HCT116 (cell line): Measurements from ENCODE around the gene CAPRIN2. TPM values are rescaled to one million over a fixed set of nuclear protein-coding genes. Genes with fewer than 3 reads are reported as not detected.

Experiments
- ATAC-seq: fragments of 200-7000 bp; cut with Tn5 transposase; 2 replicates; pipeline ENCODE4 v1.9.1; 2020; ENCODE audit warnings: mild to moderate bottlenecking, moderate library complexity
- BruUV-seq: library from RNA; stranded (reverse); fragments of 400-500 nt; replicated peaks from 2 replicates; lab custom pipeline; 2021; lab: Mats Ljungman, UMichigan
- CTCF ChIA-PET: fragments of 300-600 bp; sonication (Branson Sonifier 250); formaldehyde crosslinking; loops from one replicate; lab custom pipeline; 2021; ENCODE audit warnings: antibody characterized with exemption; lab: Charles Lee
- POLR2A ChIA-PET: fragments of 300-600, 350-600 bp; sonication (Branson Sonifier 250); formaldehyde crosslinking; loops from one replicate; lab custom pipeline; 2021; ENCODE audit warnings: antibody characterized with exemption; lab: Charles Lee
- RAD21 ChIA-PET, 2 experiments: fragments of 300-600 bp; sonication (Branson Sonifier 250); formaldehyde crosslinking; loops; one replicate each; lab custom pipeline; 2023; ENCODE audit warnings: low total read pairs in 2 of 2; ENCODE audit not compliant: uncharacterized antibody in 2 of 2, unreplicated experiment in 2 of 2, low non-redundant PET in 1 of 2; lab: Charles Lee
- DNase-seq: peaks from one replicate; pipeline ENCODE4 v3.0.0-alpha.2; 2010; ENCODE audit warnings: low read depth, low spot score
- H2AFZ ChIP-seq: fragments of 200-600 bp; shearing (Covaris generic), sonication (generic); 2 replicates; pipeline ENCODE4 v1.6.1; 2017; ENCODE audit warnings: low read depth, mixed run types, mixed read lengths, antibody characterized with exemption, low read length; ENCODE audit not compliant: poor library complexity, severe bottlenecking
- H3K27ac ChIP-seq: 2 replicates; pipeline ENCODE4 v1.5.1; 2012; ENCODE audit warnings: low read depth, low read length
- H3K27me3 ChIP-seq: fragments of 200-600 bp; sonication (generic); 2 replicates; pipeline ENCODE4 v1.6.1; 2016; ENCODE audit warnings: mixed run types, low read length, mixed read lengths; ENCODE audit not compliant: insufficient read depth
- H3K36me3 ChIP-seq, 2 experiments: fragments of 200-500 bp in 1 of 2; fragments of 200-600 bp in 1 of 2; sonication (Bioruptor generic) in 1 of 2; sonication (generic) in 1 of 2; 2 replicates each; pipeline versions ENCODE4 v1.5.1 to v1.6.1; 2014 to 2016; ENCODE audit warnings: low read length in 2 of 2, inconsistent platforms in 1 of 2, mixed read lengths in 1 of 2, mixed run types in 1 of 2; ENCODE audit not compliant: insufficient read depth in 2 of 2, control insufficient read depth in 1 of 2
- H3K4me1 ChIP-seq, 2 experiments: fragments of 200-600 bp in 1 of 2; sonication (generic) in 1 of 2; 2 replicates each; pipeline versions ENCODE4 v1.5.1 to v1.6.1; 2012 to 2017; ENCODE audit warnings: low read length in 2 of 2, inconsistent platforms in 1 of 2, mild to moderate bottlenecking in 1 of 2, mixed read lengths in 1 of 2, mixed run types in 1 of 2, moderate library complexity in 1 of 2; ENCODE audit not compliant: insufficient read depth in 2 of 2, control insufficient read depth in 1 of 2
- H3K4me2 ChIP-seq: fragments of 200-600 bp; sonication (generic); 2 replicates; pipeline ENCODE4 v1.6.1; 2017; ENCODE audit warnings: mixed run types, low read length, mixed read lengths
- H3K4me3 ChIP-seq, 2 experiments: fragments of 200-600 bp in 1 of 2; sonication (generic) in 1 of 2; replicated peaks in 1 of 2; 2 replicates each; pipeline ENCODE4 v1.5.1; 2011 to 2016; ENCODE audit warnings: low read length in 2 of 2, control low read depth in 1 of 2, low read depth in 1 of 2, mild to moderate bottlenecking in 1 of 2, mixed read lengths in 1 of 2, mixed run types in 1 of 2
- H3K79me2 ChIP-seq: fragments of 200-600 bp; sonication (generic); 2 replicates; pipeline ENCODE4 v1.6.1; 2017; ENCODE audit warnings: mild to moderate bottlenecking, mixed run types, low read length, moderate library complexity, mixed read lengths; ENCODE audit not compliant: insufficient read depth
- H3K9ac ChIP-seq: fragments of 200-600 bp; sonication (generic); 2 replicates; pipeline ENCODE4 v1.6.1; 2016; ENCODE audit warnings: low read length, mixed read lengths
- H3K9me2 ChIP-seq: fragments of 200-600 bp; sonication (generic), shearing (Covaris generic); 2 replicates; pipeline ENCODE4 v1.6.1; 2017; ENCODE audit warnings: mixed run types, mild to moderate bottlenecking, moderate library complexity; ENCODE audit not compliant: insufficient read depth
- H3K9me3 ChIP-seq, 2 experiments: fragments of 200-500 bp in 1 of 2; fragments of 200-600 bp in 1 of 2; sonication (Bioruptor generic) in 1 of 2; sonication (generic) in 1 of 2; 2 replicates each; pipeline ENCODE4 v1.6.1; 2014 to 2017; ENCODE audit warnings: low read length in 2 of 2, mixed read lengths in 2 of 2, inconsistent platforms in 1 of 2, low read depth in 1 of 2, mild to moderate bottlenecking in 1 of 2, mixed run types in 1 of 2, moderate library complexity in 1 of 2; ENCODE audit not compliant: control insufficient read depth in 1 of 2, insufficient read depth in 1 of 2
- H4K20me1 ChIP-seq: fragments of 200-600 bp; sonication (generic), shearing (Covaris generic); 2 replicates; pipeline ENCODE4 v1.6.1; 2017; ENCODE audit warnings: mixed run types, mild to moderate bottlenecking, moderate library complexity; ENCODE audit not compliant: insufficient read depth
- ATF3 ChIP-seq: IDR thresholded peaks from 2 replicates; pipeline ENCODE4 v1.6.1; 2012
- CBX3 ChIP-seq: IDR thresholded peaks from 2 replicates; pipeline ENCODE4 v1.6.1; 2012; ENCODE audit warnings: low read depth
- CEBPB ChIP-seq: IDR thresholded peaks from 2 replicates; pipeline ENCODE4 v1.6.1; 2012; ENCODE audit warnings: low read depth
- CTCF ChIP-seq, 3 experiments: fragments of 200-600 bp in 1 of 3; sonication (generic) in 1 of 3; IDR thresholded peaks in 2 of 3; conservative IDR thresholded peaks in 1 of 3; 2 replicates each; pipeline ENCODE4 v1.5.1; 2012 to 2017; ENCODE audit warnings: low read depth in 2 of 3, low read length in 2 of 3, antibody characterized with exemption in 1 of 3, borderline replicate concordance in 1 of 3, control low read depth in 1 of 3, mild to moderate bottlenecking in 1 of 3, mixed read lengths in 1 of 3, mixed run types in 1 of 3, moderate library complexity in 1 of 3; ENCODE audit not compliant: insufficient read depth in 1 of 3
- EGR1 ChIP-seq: IDR thresholded peaks from 2 replicates; pipeline ENCODE4 v1.6.1; 2012; ENCODE audit warnings: low read depth
- EZH2 ChIP-seq: fragments of 200-600 bp; sonication (generic); IDR thresholded peaks from 2 replicates; pipeline ENCODE4 v1.6.1; 2017; ENCODE audit warnings: antibody characterized with exemption, mixed run types
- EZH2phosphoT487 ChIP-seq: fragments of 200-600 bp; IDR thresholded peaks from 2 replicates; pipeline ENCODE4 v1.6.1; 2018; ENCODE audit warnings: antibody characterized with exemption, borderline replicate concordance
- FOSL1 ChIP-seq: IDR thresholded peaks from 2 replicates; pipeline ENCODE4 v1.6.1; 2012; ENCODE audit warnings: low read depth
- JUND ChIP-seq: IDR thresholded peaks from 2 replicates; pipeline ENCODE4 v1.6.1; 2012
- MAX ChIP-seq: IDR thresholded peaks from 2 replicates; pipeline ENCODE4 v1.6.1; 2012
- POLR2A ChIP-seq: IDR thresholded peaks from 2 replicates; pipeline ENCODE4 v1.7.0; 2011; ENCODE audit warnings: borderline replicate concordance; ENCODE audit not compliant: insufficient read depth, insufficient read length; ENCODE audit errors: extremely low read depth
- POLR2AphosphoS5 ChIP-seq: IDR thresholded peaks from 2 replicates; pipeline ENCODE4 v1.6.1; 2011; ENCODE audit warnings: mild to moderate bottlenecking, low read depth, low read length, moderate library complexity
- SIN3A ChIP-seq: IDR thresholded peaks from 2 replicates; pipeline ENCODE4 v1.6.1; 2012; ENCODE audit warnings: low read depth
- SRF ChIP-seq: IDR thresholded peaks from 2 replicates; pipeline ENCODE4 v1.6.1; 2012; ENCODE audit warnings: low read depth
- TCF7L2 ChIP-seq: IDR thresholded peaks from 2 replicates; pipeline ENCODE4 v1.7.0; 2011; ENCODE audit warnings: borderline replicate concordance, inconsistent platforms; ENCODE audit not compliant: insufficient read depth, insufficient read length; ENCODE audit errors: extremely low read depth
- YY1 ChIP-seq: IDR thresholded peaks from 2 replicates; pipeline ENCODE4 v1.6.1; 2011; ENCODE audit warnings: low read length, low read depth, moderate library complexity, mild to moderate bottlenecking; ENCODE audit not compliant: insufficient replicate concordance; ENCODE audit errors: extremely low read depth
- ZBTB33 ChIP-seq: IDR thresholded peaks from 2 replicates; pipeline ENCODE4 v1.6.1; 2011; ENCODE audit warnings: mild to moderate bottlenecking, low read length, moderate library complexity; ENCODE audit not compliant: insufficient replicate concordance; ENCODE audit errors: extremely low read depth
- ZFX ChIP-seq: fragments of 450-650 bp; IDR thresholded peaks from 2 replicates; pipeline ENCODE4 v1.6.1; 2017
- ZNF274 ChIP-seq: fragments of 200-500 bp; sonication (Bioruptor generic); IDR thresholded peaks from 2 replicates; pipeline ENCODE4 v1.6.1; 2014; ENCODE audit warnings: mild to moderate bottlenecking, low read depth, low read length, inconsistent platforms
- intact Hi-C: fragments of 100-400 bp; cut with micrococcal nuclease; formaldehyde crosslinking; loops from 2 replicates; pipeline ENCODE4 v1.10.0; 2022
- total RNA-seq: library from RNA; stranded (reverse); gene quantifications from one replicate; pipeline ENCODE4 v1.2.1, GENCODE V29; 2021; ENCODE audit not compliant: unreplicated experiment

Gene CAPRIN2
- total RNA-seq, 1 experiment from 2014 or later, result 30.8 TPM

GRCh38 chr12:30744321-30744720, 10.4 kb downstream of the CAPRIN2 start (continued):
- TF ChIP-seq ZBTB33 (no peak), EZH2 (no peak), EGR1 (no peak), MAX (no peak), ATF3 (no peak), SRF (no peak), FOSL1 (no peak), ZFX (no peak)

- RAD21 ChIA-PET, result no interaction called here
- Histone ChIP-seq H3K4me3 (no peak overlapping the region), H3K36me3 (peaks cover 0 to 8% of the 10 kb centered on the region in 2 experiments; a peak in 2 of 4 replicates), H2AFZ (no peak overlapping the region), H3K79me2 (peaks cover 50% of the 10 kb centered on the region), H4K20me1 (no peaks in the 10 kb centered on the region), H3K9me2 (no peaks in the 10 kb centered on the region), H3K9ac (no peak overlapping the region), H3K27ac (no peak overlapping the region), H3K4me1 (no peaks in the 10 kb centered on the region), H3K9me3 (no peaks in the 10 kb centered on the region), H3K27me3 (no peaks in the 10 kb centered on the region), H3K4me2 (no peak overlapping the region)
- POLR2A ChIA-PET, result no interaction called here
- DNase-seq, result no peak
- no TSS peak for BruUV-seq
- intact Hi-C loops, result no loop called here
- CTCF ChIA-PET, result no interaction called here
- ATAC-seq, result no peak
- TF ChIP-seq CEBPB (no peak), EZH2 (no peak), FOSL1 (no peak), ZFX (no peak), EGR1 (no peak), SIN3A (no peak), CTCF (IDR thresholded peaks at IDR 0.05 in 2 of 3, conservative IDR thresholded peaks at IDR 0.05 in 1 of 3; ENCODE audit: borderline replicate concordance in 1 of 3, insufficient read depth in 1 of 3, low read depth in 2 of 3, low read length in 2 of 3) (no peak), POLR2A (no peak), ZBTB33 (no peak), SRF (no peak), ZNF274 (no peak), POLR2AphosphoS5 (no peak), MAX (no peak), EZH2phosphoT487 (no peak), TCF7L2 (no peak), CBX3 (no peak), JUND (no peak), YY1 (no peak)
Observed at GRCh38 chr12:30740274-30740673, 14.5 kb downstream of the CAPRIN2 start.
